Measurements from ENCODE around the gene CASS4. TPM values are rescaled to one million over a fixed set of nuclear protein-coding genes. Genes with fewer than 3 reads are reported as not detected.
"Not testable (repeated sequence)": the region's sequence is repeated elsewhere in the genome, so short reads cannot be mapped to it uniquely, and the experiment has no call there.

CASS4 gene
- total and polyA plus RNA-seq, 7 experiments from 2014 or later: 6.8 to 16.9 (median 11.5) TPM

- CTCF ChIA-PET: interaction anchor here (0.9 to 1.0 kb wide), 2 partner anchors 9 to 84 kb away, joined by 3 to 4 read pairs; no protein-coding TSS in a partner anchor
- peak overlapping the region in 3 of 10 donors; percentile 28 to 35 (median 32) for H3K4me3 Mint-ChIP-seq
- H3K9me3 ChIP-seq (ENCODE audit: control insufficient read depth in 2 of 3, low read length in 3 of 3): no peaks in the 10 kb centered on the region
These were observed 11.9 kb upstream of the CASS4 start for GRCh38 chr20:56400001-56400640.

GRCh38 chr20:56403465-56403864 is 8.6 kb upstream of the CASS4 start:
- H3K27ac Mint-ChIP-seq: peak overlapping the region in 3 of 9 donors; percentile 28 to 96 (median 59)
- peaks cover 10 to 44% (median 25%) of the 10 kb centered on the region in 7 donors for H3K4me1 Mint-ChIP-seq
- H3K4me3 ChIP-seq (ENCODE audit: low read length): no peak overlapping the region
- H3K4me1 ChIP-seq (ENCODE audit: control insufficient read depth in 2 of 2, insufficient read depth in 2 of 2, low read length in 2 of 2): peaks cover 5 to 6% of the 10 kb centered on the region in 2 donors
- DNase-seq (peak in 1 of 9 donors; percentile 80), ATAC-seq (no peak)
- H3K36me3 ChIP-seq (ENCODE audit: control insufficient read depth in 2 of 3, insufficient read depth in 3 of 3, low read length in 3 of 3): peaks cover 18 to 71% (median 25%) of the 10 kb centered on the region in 3 experiments
- no peaks in the 10 kb centered on the region for H3K9me3 ChIP-seq (ENCODE audit: control insufficient read depth in 2 of 3, low read length in 3 of 3)
- no peaks in the 10 kb centered on the region for H3K27me3 ChIP-seq (ENCODE audit: control insufficient read depth in 2 of 2, insufficient read depth in 2 of 2, low read length in 2 of 2)
- H3K4me3 Mint-ChIP-seq: peak overlapping the region in 3 of 10 donors; percentile 29 to 69 (median 65)
- ChIA-PET CTCF (interaction anchor here (0.7 kb wide), 1 partner anchor 183 kb away, joined by 3 read pairs; no protein-coding TSS in a partner anchor), POLR2A (interaction anchor here (1.6 kb wide), 1 partner anchor 41 kb away, joined by 5 read pairs; no protein-coding TSS in a partner anchor)
- peaks cover 0 to 4% (median 0%) of the 10 kb centered on the region in 11 donors for H3K9me3 Mint-ChIP-seq
- peaks cover 7 to 50% (median 31%) of the 10 kb centered on the region in 5 donors for H3K36me3 Mint-ChIP-seq
- intact Hi-C loops (cut with micrococcal nuclease): no loop called here
- H3K27me3 Mint-ChIP-seq: no peaks in the 10 kb centered on the region
- H3K27ac ChIP-seq (ENCODE audit: low read depth, low read length): no peak overlapping the region

More at GRCh38 chr20:56400001-56400640, 11.9 kb upstream of the CASS4 start:
- Mint-ChIP-seq H3K36me3 (peaks cover 19 to 46% (median 35%) of the 10 kb centered on the region in 5 donors), H3K27me3 (no peaks in the 10 kb centered on the region), H3K27ac (peak overlapping the region in 8 of 9 donors; percentile 32 to 78 (median 66)), H3K4me1 (peaks cover 10 to 42% (median 27%) of the 10 kb centered on the region in 7 donors), H3K9me3 (peaks cover 0 to 1% (median 0%) of the 10 kb centered on the region in 11 donors)
- Histone ChIP-seq H3K27ac (ENCODE audit: low read depth, low read length) (peak overlapping the region; percentile 31), H3K4me1 (ENCODE audit: control insufficient read depth in 2 of 2, insufficient read depth in 2 of 2, low read length in 2 of 2) (peaks cover 5 to 6% of the 10 kb centered on the region in 2 donors), H3K27me3 (ENCODE audit: control insufficient read depth in 2 of 2, insufficient read depth in 2 of 2, low read length in 2 of 2) (no peaks in the 10 kb centered on the region), H3K36me3 (ENCODE audit: control insufficient read depth in 2 of 3, insufficient read depth in 3 of 3, low read length in 3 of 3) (peaks cover 19 to 80% (median 31%) of the 10 kb centered on the region in 3 experiments), H3K4me3 (ENCODE audit: low read length) (no peak overlapping the region)
- DNase-seq: peak in 8 of 9 donors; percentile 43 to 78 (median 72)
- intact Hi-C loops (cut with micrococcal nuclease): loop anchor here (1.0 to 2.0 kb wide), 9 partner anchors 8 to 150 kb away; partner anchors contain the start of genes AURKA (in 2 of the 2), CASS4 (in 2 of the 2), CSTF1 (in 2 of the 2) and RTF2 (in 2 of the 2)
- peak; percentile 91 for ATAC-seq
- POLR2A ChIA-PET: no interaction called here

DNA sequence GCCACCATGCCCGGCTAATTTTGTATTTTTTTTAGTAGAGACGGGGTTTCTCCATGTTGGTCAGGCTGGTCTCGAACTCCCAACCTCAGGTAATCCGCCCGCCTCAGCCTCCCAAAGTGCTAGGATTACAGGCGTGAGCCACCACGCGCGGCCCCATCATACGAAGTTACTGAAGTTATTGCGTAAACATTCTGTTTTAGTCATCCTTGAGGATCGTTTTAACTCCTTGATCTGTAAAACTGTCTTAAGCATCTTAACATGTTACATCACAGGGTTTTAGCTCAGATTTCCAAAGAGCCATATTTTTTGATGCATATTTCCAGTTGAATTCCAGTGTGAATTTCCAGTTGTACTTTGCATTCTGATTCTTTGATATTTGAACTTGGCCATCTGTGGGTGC is 6.7 kb upstream of the CASS4 start:
- intact Hi-C loops (cut with micrococcal nuclease); H3K9me3 ChIP-seq (ENCODE audit: control insufficient read depth in 2 of 3, low read length in 3 of 3); DNase-seq; H3K27me3 ChIP-seq (ENCODE audit: control insufficient read depth in 2 of 2, insufficient read depth in 2 of 2, low read length in 2 of 2); H3K4me1 ChIP-seq (ENCODE audit: control insufficient read depth in 2 of 2, insufficient read depth in 2 of 2, low read length in 2 of 2); CTCF ChIA-PET; ATAC-seq; H3K4me3 Mint-ChIP-seq; H3K4me3 ChIP-seq (ENCODE audit: low read length); H3K27me3 Mint-ChIP-seq; H3K27ac ChIP-seq (ENCODE audit: low read depth, low read length); H3K9me3 Mint-ChIP-seq: not testable (repeated sequence)
- peak overlapping the region in 3 of 9 donors; percentile 26 to 71 (median 67) for H3K27ac Mint-ChIP-seq
- POLR2A ChIA-PET: interaction anchor here (1.0 to 1.4 kb wide), 2 partner anchors 77 to 88 kb away, joined by 3 read pairs; no protein-coding TSS in a partner anchor
- peaks cover 10 to 55% (median 16%) of the 10 kb centered on the region in 3 experiments for H3K36me3 ChIP-seq (ENCODE audit: control insufficient read depth in 2 of 3, insufficient read depth in 3 of 3, low read length in 3 of 3)
- peaks cover 3 to 43% (median 21%) of the 10 kb centered on the region in 5 donors for H3K36me3 Mint-ChIP-seq
- peaks cover 8 to 42% (median 22%) of the 10 kb centered on the region in 7 donors for H3K4me1 Mint-ChIP-seq

DNA sequence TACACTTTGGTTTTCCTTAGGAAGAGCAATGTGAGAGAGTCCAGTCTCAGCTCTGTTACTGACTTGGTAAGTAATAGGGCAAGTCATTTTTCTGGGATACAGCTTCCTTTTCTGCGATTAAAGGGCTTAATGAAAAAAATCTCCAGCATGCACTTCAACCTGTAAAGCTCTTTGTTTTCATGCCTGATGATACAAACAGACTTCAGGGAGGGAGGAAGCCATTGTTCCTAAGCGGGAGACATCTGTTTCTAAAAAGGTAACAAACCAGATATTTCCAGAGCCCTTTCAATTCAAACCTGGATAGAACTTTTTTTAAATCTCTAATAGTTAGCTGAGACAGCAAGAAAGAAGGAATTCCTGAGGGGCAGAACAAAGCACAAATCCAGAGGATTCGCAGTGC is 5.2 kb upstream of the CASS4 start:
- peaks cover 5 to 49% (median 16%) of the 10 kb centered on the region in 3 experiments for H3K36me3 ChIP-seq (ENCODE audit: control insufficient read depth in 2 of 3, insufficient read depth in 3 of 3, low read length in 3 of 3)
- H3K4me1 ChIP-seq (ENCODE audit: control insufficient read depth in 2 of 2, insufficient read depth in 2 of 2, low read length in 2 of 2): peaks cover 0 to 5% of the 10 kb centered on the region in 2 donors
- CTCF ChIA-PET: interaction anchor here (1.3 kb wide), 1 partner anchor 14 kb away, joined by 5 read pairs; no protein-coding TSS in a partner anchor
- Mint-ChIP-seq H3K4me3 (no peak overlapping the region), H3K27me3 (no peaks in the 10 kb centered on the region), H3K36me3 (peaks cover 3 to 45% (median 20%) of the 10 kb centered on the region in 5 donors), H3K27ac (peak overlapping the region in 1 of 9 donors; percentile 32), H3K9me3 (peaks cover 0 to 7% (median 0%) of the 10 kb centered on the region in 11 donors), H3K4me1 (peaks cover 9 to 49% (median 34%) of the 10 kb centered on the region in 7 donors)
- POLR2A ChIA-PET: interaction anchor here (0.8 to 1.3 kb wide), 3 partner anchors 63 to 98 kb away, joined by 3 to 4 read pairs (median 3); no protein-coding TSS in a partner anchor
- H3K27ac ChIP-seq (ENCODE audit: low read depth, low read length): no peak overlapping the region
- intact Hi-C loops (cut with micrococcal nuclease): no loop called here
- no peak for ATAC-seq
- H3K4me3 ChIP-seq (ENCODE audit: low read length): no peak overlapping the region
- no peaks in the 10 kb centered on the region for H3K27me3 ChIP-seq (ENCODE audit: control insufficient read depth in 2 of 2, insufficient read depth in 2 of 2, low read length in 2 of 2)
- no peaks in the 10 kb centered on the region for H3K9me3 ChIP-seq (ENCODE audit: control insufficient read depth in 2 of 3, low read length in 3 of 3)
- no peak for DNase-seq

DNA sequence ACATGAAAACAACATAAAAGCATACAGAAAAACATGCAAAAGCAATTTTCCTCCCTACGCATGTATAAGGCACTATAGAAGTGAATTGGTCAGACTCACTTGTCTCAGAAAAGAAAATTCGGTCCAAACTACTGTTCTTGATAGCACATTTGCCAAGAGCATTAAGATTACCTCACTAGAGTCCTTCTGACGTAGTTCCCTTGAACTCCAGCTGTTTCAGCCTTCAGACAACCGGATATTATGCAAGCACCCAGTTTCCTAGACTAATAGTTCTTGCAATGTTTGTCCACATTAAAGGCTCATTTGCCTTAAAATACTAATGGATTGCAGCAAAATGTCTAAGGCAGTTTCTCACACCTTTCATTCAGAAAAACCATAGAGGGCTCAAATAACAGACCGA is 2.5 kb upstream of the CASS4 start:
- no peak for ATAC-seq
- peaks cover 0 to 12% (median 0%) of the 10 kb centered on the region in 11 donors for H3K9me3 Mint-ChIP-seq
- ChIA-PET POLR2A (interaction anchor here (1.0 to 1.1 kb wide), 2 partner anchors 17 kb away, joined by 3 to 5 read pairs; partner anchors contain the start of gene CSTF1), CTCF (interaction anchor here (1.1 to 1.3 kb wide), 3 partner anchors 9 to 30 kb away, joined by 3 to 4 read pairs (median 4); no protein-coding TSS in a partner anchor)
- H3K27ac ChIP-seq (ENCODE audit: low read depth, low read length): no peak overlapping the region
- H3K27ac Mint-ChIP-seq: peak overlapping the region in 7 of 9 donors; percentile 75 to 97 (median 86)
- no peaks in the 10 kb centered on the region for H3K27me3 Mint-ChIP-seq
- intact Hi-C loops (cut with micrococcal nuclease): no loop called here
- peaks cover 0 to 48% (median 16%) of the 10 kb centered on the region in 5 donors for H3K36me3 Mint-ChIP-seq
- H3K4me1 ChIP-seq (ENCODE audit: control insufficient read depth in 2 of 2, insufficient read depth in 2 of 2, low read length in 2 of 2): peaks cover 13 to 17% of the 10 kb centered on the region in 2 donors
- no peak for DNase-seq
- H3K9me3 ChIP-seq (ENCODE audit: control insufficient read depth in 2 of 3, low read length in 3 of 3): no peaks in the 10 kb centered on the region
- H3K27me3 ChIP-seq (ENCODE audit: control insufficient read depth in 2 of 2, insufficient read depth in 2 of 2, low read length in 2 of 2): no peaks in the 10 kb centered on the region
- no peak overlapping the region for H3K4me3 ChIP-seq (ENCODE audit: low read length)
- no peak overlapping the region for H3K4me3 Mint-ChIP-seq
- H3K4me1 Mint-ChIP-seq: peaks cover 27 to 61% (median 46%) of the 10 kb centered on the region in 7 donors
- H3K36me3 ChIP-seq (ENCODE audit: control insufficient read depth in 2 of 3, insufficient read depth in 3 of 3, low read length in 3 of 3): peaks cover 5 to 28% (median 11%) of the 10 kb centered on the region in 3 experiments

- H3K27me3 Mint-ChIP-seq: no peaks in the 10 kb centered on the region
- Histone ChIP-seq H3K27ac (ENCODE audit: low read depth, low read length) (peak overlapping the region; percentile 19), H3K36me3 (ENCODE audit: control insufficient read depth in 2 of 3, insufficient read depth in 3 of 3, low read length in 3 of 3) (peaks cover 5 to 25% (median 10%) of the 10 kb centered on the region in 3 experiments), H3K4me1 (ENCODE audit: control insufficient read depth in 2 of 2, insufficient read depth in 2 of 2, low read length in 2 of 2) (peaks cover 17 to 21% of the 10 kb centered on the region in 2 donors), H3K9me3 (ENCODE audit: control insufficient read depth in 2 of 3, low read length in 3 of 3) (no peaks in the 10 kb centered on the region), H3K4me3 (ENCODE audit: low read length) (no peak overlapping the region), H3K27me3 (ENCODE audit: control insufficient read depth in 2 of 2, insufficient read depth in 2 of 2, low read length in 2 of 2) (no peaks in the 10 kb centered on the region)
- H3K4me1 Mint-ChIP-seq: peaks cover 28 to 62% (median 50%) of the 10 kb centered on the region in 7 donors
- H3K36me3 Mint-ChIP-seq: peaks cover 0 to 49% (median 16%) of the 10 kb centered on the region in 5 donors
- H3K9me3 Mint-ChIP-seq: peaks cover 0 to 12% (median 0%) of the 10 kb centered on the region in 11 donors
- ChIA-PET POLR2A (interaction anchor here (1.0 to 1.1 kb wide), 2 partner anchors 16 to 17 kb away, joined by 3 to 5 read pairs; partner anchors contain the start of gene CSTF1), CTCF (interaction anchor here (1.1 to 1.3 kb wide), 2 partner anchors 8 to 30 kb away, joined by 4 read pairs; no protein-coding TSS in a partner anchor)
- H3K4me3 Mint-ChIP-seq: peak overlapping the region in 2 of 10 donors; percentile 25
- DNase-seq (no peak), ATAC-seq (no peak)
- intact Hi-C loops (cut with micrococcal nuclease): no loop called here
- H3K27ac Mint-ChIP-seq: peak overlapping the region; percentile 60 to 97 (median 84)
These were observed 2.1 kb upstream of the CASS4 start for GRCh38 chr20:56409956-56410355.
